Glutamatergic neuron (in vitro differentiated cells): Measurements from ENCODE around the gene ASS1. TPM values are rescaled to one million over a fixed set of nuclear protein-coding genes. Genes with fewer than 3 reads are reported as not detected.

Experiments used
- DNase-seq: peaks from one replicate; pipeline ENCODE4 v3.0.0; 2022
- H3K27ac Mint-ChIP-seq: one replicate; pipeline ENCODE4 v1.8.0; 2020; ENCODE audit warnings: mild to moderate bottlenecking, mixed read lengths, inconsistent platforms; ENCODE audit not compliant: unreplicated experiment
- H3K27me3 Mint-ChIP-seq: one replicate; pipeline ENCODE4 v1.8.0; 2020; ENCODE audit warnings: mild to moderate bottlenecking, moderate library complexity, mixed read lengths, inconsistent platforms; ENCODE audit not compliant: unreplicated experiment
- H3K36me3 Mint-ChIP-seq: one replicate; pipeline ENCODE4 v1.8.0; 2020; ENCODE audit warnings: mild to moderate bottlenecking, mixed read lengths, inconsistent platforms; ENCODE audit not compliant: unreplicated experiment
- H3K4me1 Mint-ChIP-seq: one replicate; pipeline ENCODE4 v1.8.0; 2020; ENCODE audit warnings: mild to moderate bottlenecking, low read depth, mixed read lengths, inconsistent platforms; ENCODE audit not compliant: unreplicated experiment
- H3K4me3 Mint-ChIP-seq: one replicate; pipeline ENCODE4 v1.8.0; 2020; ENCODE audit warnings: mild to moderate bottlenecking, mixed read lengths, inconsistent platforms; ENCODE audit not compliant: unreplicated experiment
- H3K9me3 Mint-ChIP-seq: one replicate; pipeline ENCODE4 v1.8.0; 2020; ENCODE audit warnings: mild to moderate bottlenecking, moderate library complexity, mixed read lengths, inconsistent platforms; ENCODE audit not compliant: unreplicated experiment
- total RNA-seq: library from RNA; stranded (reverse); fragmentation: NEBNext Ultra II Directional; extraction: Animal tissue kit (Norgen Biotek cat#: 25700); gene quantifications from one replicate; pipeline ENCODE4 v1.2.1, GENCODE V29; 2021; ENCODE audit not compliant: unreplicated experiment
- TF ChIP-seq, protein P1 (sequence below): fragments of 200-600 bp; sonication (generic); IDR thresholded peaks from one replicate; pipeline ENCODE4 v1.5.0; 2021; ENCODE audit not compliant: partially characterized antibody, unreplicated experiment

Gene ASS1
- total RNA-seq, 1 donor from 2014 or later: 31.5 TPM

DNA sequence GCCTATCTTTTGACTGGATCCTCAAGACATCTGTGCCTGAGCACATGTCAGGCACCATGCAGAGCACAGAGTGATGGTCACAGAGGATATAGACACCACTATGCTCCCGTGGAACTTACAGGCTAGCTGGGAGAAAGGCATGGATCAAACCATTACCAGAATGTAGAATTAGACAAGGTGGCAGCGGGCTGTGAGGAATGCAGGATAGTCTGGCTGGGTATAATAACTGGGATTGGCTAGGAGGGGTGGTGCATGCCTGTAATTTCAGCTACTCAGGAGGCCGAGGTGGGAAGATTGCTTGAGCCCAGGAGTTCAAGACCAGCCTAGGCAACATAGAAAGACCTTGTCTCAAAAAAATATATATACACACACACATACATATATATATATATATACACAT lies 50.3 kb downstream of the ASS1 start:
- TF ChIP-seq, protein P1, sequence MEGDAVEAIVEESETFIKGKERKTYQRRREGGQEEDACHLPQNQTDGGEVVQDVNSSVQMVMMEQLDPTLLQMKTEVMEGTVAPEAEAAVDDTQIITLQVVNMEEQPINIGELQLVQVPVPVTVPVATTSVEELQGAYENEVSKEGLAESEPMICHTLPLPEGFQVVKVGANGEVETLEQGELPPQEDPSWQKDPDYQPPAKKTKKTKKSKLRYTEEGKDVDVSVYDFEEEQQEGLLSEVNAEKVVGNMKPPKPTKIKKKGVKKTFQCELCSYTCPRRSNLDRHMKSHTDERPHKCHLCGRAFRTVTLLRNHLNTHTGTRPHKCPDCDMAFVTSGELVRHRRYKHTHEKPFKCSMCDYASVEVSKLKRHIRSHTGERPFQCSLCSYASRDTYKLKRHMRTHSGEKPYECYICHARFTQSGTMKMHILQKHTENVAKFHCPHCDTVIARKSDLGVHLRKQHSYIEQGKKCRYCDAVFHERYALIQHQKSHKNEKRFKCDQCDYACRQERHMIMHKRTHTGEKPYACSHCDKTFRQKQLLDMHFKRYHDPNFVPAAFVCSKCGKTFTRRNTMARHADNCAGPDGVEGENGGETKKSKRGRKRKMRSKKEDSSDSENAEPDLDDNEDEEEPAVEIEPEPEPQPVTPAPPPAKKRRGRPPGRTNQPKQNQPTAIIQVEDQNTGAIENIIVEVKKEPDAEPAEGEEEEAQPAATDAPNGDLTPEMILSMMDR: no peak

DNA sequence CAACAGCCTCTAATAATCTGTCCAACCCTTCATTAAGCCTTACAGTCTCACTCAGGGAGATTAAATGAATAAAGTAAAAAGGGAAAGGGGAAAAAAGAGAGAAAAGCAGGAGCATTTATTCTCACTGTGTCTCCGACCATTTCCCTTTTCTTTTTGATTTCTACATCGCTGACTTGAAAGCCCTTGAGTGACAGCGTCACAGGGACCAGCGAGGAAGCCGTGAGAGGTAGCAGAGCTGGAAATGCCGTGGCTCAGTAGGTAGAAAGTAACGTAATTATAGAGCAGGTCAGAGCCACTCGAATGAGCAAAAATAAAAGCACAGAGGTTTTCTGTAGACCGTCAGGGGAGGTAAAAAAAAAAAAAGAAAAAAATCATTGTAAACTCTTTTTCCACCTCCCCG lies 52.4 kb downstream of the ASS1 start:
- TF ChIP-seq, protein P1: no peak
- H3K4me3 Mint-ChIP-seq: no peak overlapping the region
- DNase-seq: no peak
- H3K4me1 Mint-ChIP-seq: peaks cover 24% of the 10 kb centered on the region
- peaks cover 8% of the 10 kb centered on the region for H3K36me3 Mint-ChIP-seq
- no peak overlapping the region for H3K27ac Mint-ChIP-seq
- peaks cover 2% of the 10 kb centered on the region for H3K9me3 Mint-ChIP-seq
- H3K27me3 Mint-ChIP-seq: no peaks in the 10 kb centered on the region

More for the DNA sequence above, 50.3 kb downstream of the ASS1 start:
- Mint-ChIP-seq H3K36me3 (peaks cover 8% of the 10 kb centered on the region), H3K4me3 (no peak overlapping the region), H3K27ac (no peak overlapping the region), H3K27me3 (no peaks in the 10 kb centered on the region), H3K9me3 (peaks cover 6% of the 10 kb centered on the region), H3K4me1 (peaks cover 12% of the 10 kb centered on the region)
- DNase-seq: no peak

DNA sequence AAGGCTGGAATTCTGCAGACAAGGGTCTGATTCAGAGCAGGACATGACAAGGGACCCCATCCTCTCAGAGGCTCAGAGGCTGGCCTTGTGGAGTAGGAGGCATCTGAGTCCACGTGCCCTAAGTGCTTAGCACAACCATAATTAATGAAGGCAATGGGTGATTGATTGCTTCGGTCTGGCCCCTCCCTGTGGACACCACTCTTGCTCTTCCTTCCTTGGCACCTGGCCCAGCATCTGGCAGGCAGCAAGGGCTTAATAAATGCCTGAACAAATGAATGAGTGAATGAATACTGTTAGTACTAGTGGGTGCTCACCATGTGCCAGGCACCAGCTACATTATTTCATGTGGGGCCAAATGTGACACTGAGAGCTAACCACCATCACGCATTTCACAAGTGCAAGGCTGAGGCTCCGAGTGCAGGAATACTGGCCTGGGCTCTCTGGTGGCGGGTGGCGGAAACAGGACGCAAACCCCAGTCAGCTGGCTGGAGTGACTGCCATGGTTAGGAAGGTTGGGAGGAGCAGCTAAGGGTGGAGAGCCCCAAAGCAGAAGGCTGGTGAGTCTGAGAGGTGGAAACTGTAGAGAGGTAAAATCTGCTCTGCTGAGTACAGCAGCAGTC lies 53.6 kb downstream of the ASS1 start:
- Mint-ChIP-seq H3K27ac (no peak overlapping the region), H3K4me1 (peaks cover 24% of the 10 kb centered on the region), H3K9me3 (peaks cover 2% of the 10 kb centered on the region), H3K36me3 (peaks cover 8% of the 10 kb centered on the region), H3K27me3 (no peaks in the 10 kb centered on the region), H3K4me3 (no peak overlapping the region)
- TF ChIP-seq, protein P1: no peak
- DNase-seq: no peak

DNA sequence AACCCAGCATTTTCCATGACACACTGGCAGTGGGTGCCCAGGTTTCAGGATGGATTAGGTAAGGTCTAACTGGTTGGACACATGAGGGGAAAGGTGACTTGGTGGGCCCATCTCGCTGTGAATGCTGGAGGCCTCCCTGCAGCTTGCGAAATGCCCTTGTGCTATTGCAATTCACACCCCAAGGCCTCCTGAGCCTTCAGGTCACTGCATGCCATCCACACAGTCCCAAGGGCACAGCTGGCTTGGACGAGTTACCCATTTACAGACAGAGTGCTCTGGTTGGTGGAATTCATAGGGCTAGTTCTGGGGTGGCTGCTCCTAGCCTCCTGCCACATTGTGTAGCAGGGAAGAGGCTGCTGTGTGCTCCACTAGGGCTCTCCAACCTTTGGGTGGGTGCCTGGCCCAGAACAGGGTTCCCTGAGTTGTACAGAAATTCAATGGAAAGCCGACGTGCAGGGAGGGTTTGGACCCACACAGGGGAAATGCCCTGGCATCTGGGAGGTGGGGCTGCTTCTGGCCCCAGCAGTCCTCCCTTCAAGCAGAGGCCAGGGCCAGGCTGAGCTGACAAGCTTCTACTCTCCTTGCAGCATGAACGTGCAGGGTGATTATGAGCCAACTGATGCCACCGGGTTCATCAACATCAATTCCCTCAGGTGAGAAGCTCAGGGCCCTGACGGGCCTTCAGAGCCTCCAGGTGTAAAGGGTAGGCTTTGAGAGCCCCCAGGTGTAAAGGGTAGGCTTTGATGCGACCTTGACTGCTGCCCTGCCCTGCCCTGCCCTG lies 54.3 kb downstream of the ASS1 start:
- no peak for DNase-seq
- Mint-ChIP-seq H3K27ac (no peak overlapping the region), H3K4me3 (no peak overlapping the region), H3K4me1 (peaks cover 24% of the 10 kb centered on the region), H3K36me3 (peaks cover 8% of the 10 kb centered on the region), H3K27me3 (no peaks in the 10 kb centered on the region), H3K9me3 (peaks cover 2% of the 10 kb centered on the region)
- TF ChIP-seq, protein P1: no peak

DNA sequence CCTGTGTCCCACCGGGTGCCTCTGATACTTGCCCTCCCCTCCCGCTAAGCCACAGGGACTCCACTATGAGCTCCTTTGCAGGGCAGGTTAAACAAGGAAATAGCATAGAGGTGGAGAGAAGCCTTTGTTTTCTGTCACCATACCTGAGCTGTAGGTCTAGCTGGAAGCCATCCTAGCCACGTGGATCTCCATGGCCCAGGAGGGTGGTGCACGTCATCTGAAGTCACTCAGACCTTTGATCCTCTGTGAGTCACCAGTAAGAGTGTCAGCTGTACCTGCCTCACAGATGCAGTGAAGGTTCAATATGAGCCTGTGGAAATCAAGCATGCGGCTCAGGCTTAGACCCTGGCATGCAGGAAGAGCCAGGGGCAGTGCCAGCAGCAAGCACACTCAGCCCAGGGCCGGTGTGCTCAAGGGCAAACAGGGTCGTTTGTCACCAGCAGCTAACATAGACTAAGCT lies 55.1 kb downstream of the ASS1 start:
- DNase-seq: no peak
- Mint-ChIP-seq H3K36me3 (peaks cover 6% of the 10 kb centered on the region), H3K27ac (no peak overlapping the region)

More for the DNA sequence above, 55.1 kb downstream of the ASS1 start:
- peaks cover 2% of the 10 kb centered on the region for H3K9me3 Mint-ChIP-seq
- no peak overlapping the region for H3K4me3 Mint-ChIP-seq
- TF ChIP-seq, protein P1: no peak
- H3K27me3 Mint-ChIP-seq: no peaks in the 10 kb centered on the region
- H3K4me1 Mint-ChIP-seq: peaks cover 24% of the 10 kb centered on the region
